Stimulated activated CD4-positive, alpha-beta T cell treated with anti-CD3 and anti-CD28 coated beads, Interleukin-2, amount 100 ng/mL, for 24 hours (primary cell): ENCODE results near the gene PIWIL1.

Experiments used
- DNase-seq, 2 donors: peaks; one replicate each; pipeline ENCODE4 v3.0.0-alpha.2; 2020

The PIWIL1 gene

GRCh38 chr12:130338794-130339601 is 1.3 kb downstream of the PIWIL1 start:
- DNase-seq: no peak

GRCh38 chr12:130339951-130340350 is 2.3 kb downstream of the PIWIL1 start:
- no peak for DNase-seq

GRCh38 chr12:130342442-130342841 is 4.8 kb downstream of the PIWIL1 start:
- no peak for DNase-seq

GRCh38 chr12:130342842-130343241 is 5.2 kb downstream of the PIWIL1 start:
- no peak for DNase-seq

GRCh38 chr12:130344529-130344928 is 6.8 kb downstream of the PIWIL1 start:
- DNase-seq: no peak

- no peak for DNase-seq
Observed at GRCh38 chr12:130345292-130345691, 7.6 kb downstream of the PIWIL1 start.

GRCh38 chr12:130347588-130347987 is 9.9 kb downstream of the PIWIL1 start:
- no peak for DNase-seq

- DNase-seq: no peak
Observed at GRCh38 chr12:130350715-130351114, 13.0 kb downstream of the PIWIL1 start.

GRCh38 chr12:130351326-130351725 is 13.6 kb downstream of the PIWIL1 start:
- no peak for DNase-seq

- no peak for DNase-seq
Observed at GRCh38 chr12:130353081-130353480, 15.4 kb downstream of the PIWIL1 start.

- no peak for DNase-seq
Observed at GRCh38 chr12:130354407-130354806, 16.7 kb downstream of the PIWIL1 start.

GRCh38 chr12:130356222-130356621 is 18.5 kb downstream of the PIWIL1 start:
- no peak for DNase-seq

GRCh38 chr12:130357241-130357640 is 19.6 kb downstream of the PIWIL1 start:
- DNase-seq: no peak

- DNase-seq: no peak
Observed at GRCh38 chr12:130357729-130358330, 20.1 kb downstream of the PIWIL1 start.

GRCh38 chr12:130362060-130362459 is 24.4 kb downstream of the PIWIL1 start:
- no peak for DNase-seq

GRCh38 chr12:130364578-130364977 is 26.9 kb downstream of the PIWIL1 start:
- DNase-seq: no peak

- no peak for DNase-seq
Observed at GRCh38 chr12:130366159-130366558, 28.5 kb downstream of the PIWIL1 start.

- DNase-seq: no peak
Observed at GRCh38 chr12:130367003-130367402, 29.3 kb downstream of the PIWIL1 start.

GRCh38 chr12:130367523-130367922 is 29.8 kb downstream of the PIWIL1 start:
- DNase-seq: no peak

- no peak for DNase-seq
Observed at GRCh38 chr12:130369816-130370215, 32.1 kb downstream of the PIWIL1 start.

GRCh38 chr12:130371296-130371695 is 33.6 kb downstream of the PIWIL1 start:
- no peak for DNase-seq

GRCh38 chr12:130372936-130373335 is 35.2 kb downstream of the PIWIL1 start:
- no peak for DNase-seq

- no peak for DNase-seq
Observed at GRCh38 chr12:130374083-130374482, 36.4 kb downstream of the PIWIL1 start.
